Right lobe of liver (tissue), 6 donors: ENCODE data around the gene MTIF2. TPM values are rescaled to one million over a fixed set of nuclear protein-coding genes. Genes with fewer than 3 reads are reported as not detected.
"Not testable (repeated sequence)": the region's sequence is repeated elsewhere in the genome, so short reads cannot be mapped to it uniquely, and the experiment has no call there.

Experiments
- ATAC-seq, 4 donors: fragments of 200-7000 bp; cut with Tn5 transposase; one replicate each; pipeline ENCODE4 v1.9.1; 2020; ENCODE audit warnings: mild to moderate bottlenecking in 4 of 4, moderate library complexity in 4 of 4
- DNase-seq, 3 donors: peaks; one replicate each; pipeline ENCODE4 v3.0.0-alpha.2; 2020
- H3K27ac ChIP-seq, 3 donors: fragments of 200-600 bp; one replicate each; pipeline ENCODE4 v1.8.0; 2022
- H3K27me3 ChIP-seq, 2 donors: fragments of 200-600 bp; one replicate each; pipeline ENCODE4 v1.8.0; 2022
- H3K36me3 ChIP-seq, 4 donors: fragments of 200-600 bp; sonication (generic) in 1 of 4; one replicate each; pipeline versions ENCODE4 v1.5.1 to v1.8.0; 2017 to 2022; ENCODE audit warnings: control low read depth in 1 of 4
- H3K4me1 ChIP-seq, 4 donors: fragments of 200-600 bp; sonication (generic) in 1 of 4; one replicate each; pipeline versions ENCODE4 v1.5.1 to v1.8.0; 2017 to 2022; ENCODE audit warnings: control low read depth in 1 of 4
- H3K4me3 ChIP-seq, 3 donors: fragments of 200-600 bp; one replicate each; pipeline ENCODE4 v1.8.0; 2022
- H3K9me3 ChIP-seq, 4 donors: fragments of 200-600 bp; sonication (generic) in 1 of 4; one replicate each; pipeline versions ENCODE4 v1.5.1 to v1.8.0; 2017 to 2022; ENCODE audit warnings: control low read depth in 1 of 4
- CTCF ChIP-seq, 4 donors: fragments of 200-600 bp in 3 of 4; fragments of 450-650 bp in 1 of 4; IDR thresholded peaks; one replicate each; pipeline versions ENCODE4 v1.5.1 to v1.8.0; 2016 to 2022; ENCODE audit warnings: antibody characterized with exemption in 4 of 4, mild to moderate bottlenecking in 2 of 4
- POLR2A ChIP-seq: fragments of 450-650 bp; IDR thresholded peaks from one replicate; pipeline ENCODE4 v1.6.1; 2017; ENCODE audit warnings: antibody characterized with exemption, mild to moderate bottlenecking
- WGBS: methylation state at CpG from one replicate; pipeline ENCODE4 v1.1.6; 2018; ENCODE audit warnings: low coverage, low lambda C conversion rate; ENCODE audit not compliant: insufficient coverage; ENCODE audit errors: missing lambda C conversion rate; 5-methylcytosine and 5-hydroxymethylcytosine counted together
- intact Hi-C, 2 donors: fragments of 100-400 bp; cut with DNase I; formaldehyde crosslinking; loops; one replicate each; pipeline versions ENCODE4 v1.11.2 to v1.14.1; 2022
- total RNA-seq, 6 experiments: library from RNA; depleted of rRNA in 2 of 6; stranded (reverse); fragments of >200 nt in 2 of 6; fragmentation: NEBNext Ultra II Directional in 3 of 6; extraction: Animal tissue kit (Norgen Biotek cat#: 25700) in 3 of 6; gene quantifications; one replicate each; pipeline versions ENCODE4 v1.1.0 to v1.2.4, GENCODE V29; 2016 to 2023
- donor health status: DM: no; HTN: yes; CAD: no.
- donor health status: DM: no; HTN: no; CAD: no.
- donor health status: DM: no; HTN: no; CAD: no.
- donor health status: DM: no; HTN: yes; CAD: no.
- donor health status: DM: no; HTN: yes; CAD: no.

Gene MTIF2
- total RNA-seq, 6 experiments from 2014 or later = 18.3 to 28.3 (median 23.9) TPM

- peak; percentile 97 to 99 (median 98) for ATAC-seq
Measured at GRCh38 chr2:55282110-55282917, 13.3 kb upstream of the MTIF2 start.

DNA sequence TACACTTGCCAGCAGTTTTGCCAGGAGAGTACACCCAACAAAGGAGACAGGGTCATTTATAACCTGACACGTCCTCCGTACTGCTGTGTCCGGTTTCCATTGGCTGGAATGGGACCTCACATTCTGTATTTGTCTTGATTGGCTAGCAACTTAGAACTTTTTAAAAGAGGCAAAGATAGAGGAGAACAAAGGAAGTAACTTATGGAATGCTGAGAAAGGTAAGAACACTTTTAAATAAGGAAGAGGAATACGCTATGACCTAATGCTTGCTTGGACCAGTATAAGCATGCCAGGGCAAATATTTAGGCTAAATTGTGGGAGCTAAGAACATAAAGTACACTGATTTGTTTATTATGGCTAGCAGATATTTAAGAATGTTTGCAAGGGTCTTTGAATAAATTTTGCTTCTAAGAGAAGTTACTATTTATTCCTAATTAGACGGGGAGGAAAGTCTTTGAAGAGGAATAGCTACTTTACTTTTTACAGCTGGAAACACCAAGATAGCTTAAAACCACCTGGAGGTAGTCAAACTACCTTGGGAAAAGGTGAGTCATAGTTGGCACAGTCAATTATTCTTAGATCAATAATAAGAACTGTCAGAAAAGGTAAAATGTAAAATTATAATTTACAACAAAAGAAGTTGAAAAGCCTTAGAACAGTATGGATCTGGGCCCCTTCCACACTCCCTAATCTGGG is 12.0 kb upstream of the MTIF2 start:
- DNase-seq, H3K27me3 ChIP-seq, H3K36me3 ChIP-seq, H3K4me3 ChIP-seq, intact Hi-C loops, H3K4me1 ChIP-seq, ATAC-seq, H3K9me3 ChIP-seq: not testable (repeated sequence)
- H3K27ac ChIP-seq = peak overlapping the region in 1 of 3 donors; percentile 95
- 95% methylated on average over 4 of the region's 5 CpGs for WGBS

More at GRCh38 chr2:55282110-55282917, 13.3 kb upstream of the MTIF2 start:
- no peaks in the 10 kb centered on the region for H3K9me3 ChIP-seq
- intact Hi-C loops = no loop called here
- TF ChIP-seq CTCF (IDR thresholded peaks at IDR 0.05) = peak in 1 of 4 donors; percentile 14
- peak; percentile 91 for TF ChIP-seq POLR2A
- H3K27ac ChIP-seq = peak overlapping the region; percentile 78 to 95 (median 93)
- DNase-seq = peak; percentile 94 to 95 (median 94)
- 0% methylated on average over 35 of the region's 60 CpGs for WGBS
- H3K4me1 ChIP-seq = no peaks in the 10 kb centered on the region
- no peaks in the 10 kb centered on the region for H3K36me3 ChIP-seq
- peak overlapping the region; percentile 60 to 75 (median 61) for H3K4me3 ChIP-seq
- H3K27me3 ChIP-seq = no peaks in the 10 kb centered on the region

DNA sequence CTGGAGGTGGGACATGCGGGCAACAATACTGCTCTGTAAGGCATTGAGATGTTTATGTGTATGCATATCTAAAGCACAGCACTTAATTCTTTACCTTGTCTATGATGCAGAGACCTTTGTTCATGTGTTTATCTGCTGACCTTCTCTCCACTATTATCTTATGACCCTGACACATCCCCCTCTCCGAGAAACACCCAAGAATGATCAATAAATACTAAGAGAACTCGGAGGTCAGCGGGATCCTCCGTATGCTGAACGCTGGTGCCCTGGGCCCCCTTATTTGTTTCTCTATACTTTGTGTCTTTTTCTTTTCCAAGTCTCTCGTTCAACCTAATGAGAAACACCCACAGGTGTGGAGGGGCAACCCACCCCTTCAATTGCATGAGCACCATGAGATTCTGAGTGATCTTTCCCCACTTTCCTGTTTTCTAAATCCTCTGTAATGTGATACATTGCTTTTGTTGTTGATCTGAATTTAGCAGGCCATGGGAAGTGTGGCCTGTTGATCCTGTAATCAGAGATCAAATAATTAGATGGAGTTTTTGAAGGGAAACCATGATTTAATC is 10.9 kb upstream of the MTIF2 start:
- H3K9me3 ChIP-seq, H3K36me3 ChIP-seq, H3K4me3 ChIP-seq, H3K27ac ChIP-seq, H3K4me1 ChIP-seq, H3K27me3 ChIP-seq, DNase-seq, intact Hi-C loops, ATAC-seq: not testable (repeated sequence)
- WGBS = 52% methylated on average over 6 of the region's 7 CpGs

- H3K4me1 ChIP-seq, H3K36me3 ChIP-seq, H3K4me3 ChIP-seq, intact Hi-C loops, H3K27ac ChIP-seq, H3K9me3 ChIP-seq, DNase-seq, H3K27me3 ChIP-seq, ATAC-seq: not testable (repeated sequence)
- WGBS = 47% methylated on average over 2 of the region's 10 CpGs
Measured at GRCh38 chr2:55279214-55279835, 10.3 kb upstream of the MTIF2 start.

DNA sequence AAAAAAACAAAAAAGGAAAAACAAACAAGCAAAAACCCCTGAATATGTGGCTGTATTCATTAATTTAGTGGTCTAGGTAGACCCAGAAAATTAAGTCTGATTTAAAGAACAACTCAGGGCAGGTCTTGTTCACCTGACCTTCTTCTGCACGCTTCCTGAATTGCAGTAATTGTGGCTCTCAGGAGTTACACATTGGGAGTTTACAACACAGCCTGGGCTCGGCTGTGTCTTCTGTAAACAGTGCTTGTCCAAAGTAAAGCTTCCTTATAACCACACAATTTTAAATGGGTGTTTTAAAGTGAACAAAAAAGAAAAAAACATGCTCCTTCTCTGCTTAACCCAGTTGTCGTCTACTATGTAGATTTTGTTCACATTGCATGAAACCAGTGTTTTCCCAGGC is 8.3 kb upstream of the MTIF2 start:
- ATAC-seq (no peak), DNase-seq (no peak)
- Histone ChIP-seq H3K27me3 (no peaks in the 10 kb centered on the region), H3K9me3 (no peaks in the 10 kb centered on the region), H3K4me1 (no peaks in the 10 kb centered on the region), H3K27ac (no peak overlapping the region), H3K4me3 (no peak overlapping the region), H3K36me3 (no peaks in the 10 kb centered on the region)
- 42% methylated on average over 3 of the region's 3 CpGs for WGBS
- intact Hi-C loops = no loop called here
- no peak for TF ChIP-seq CTCF (IDR thresholded peaks at IDR 0.05)
- TF ChIP-seq POLR2A = no peak

GRCh38 chr2:55274346-55274745 is 5.3 kb upstream of the MTIF2 start:
- H3K9me3 ChIP-seq, H3K4me1 ChIP-seq, H3K27me3 ChIP-seq, H3K4me3 ChIP-seq, H3K36me3 ChIP-seq, intact Hi-C loops, ATAC-seq, H3K27ac ChIP-seq, DNase-seq: not testable (repeated sequence)
- WGBS = 92% methylated on average over 2 of the region's 2 CpGs
